ENCODE measurements around the gene CYSRT1. TPM values are rescaled to one million over a fixed set of nuclear protein-coding genes. Genes with fewer than 3 reads are reported as not detected.

CYSRT1 gene
- polyA plus RNA-seq, 1 donor (not counting 4 experiments of a cell fraction or from before 2014, with no cell fraction given) = 0.80 TPM

DNA sequence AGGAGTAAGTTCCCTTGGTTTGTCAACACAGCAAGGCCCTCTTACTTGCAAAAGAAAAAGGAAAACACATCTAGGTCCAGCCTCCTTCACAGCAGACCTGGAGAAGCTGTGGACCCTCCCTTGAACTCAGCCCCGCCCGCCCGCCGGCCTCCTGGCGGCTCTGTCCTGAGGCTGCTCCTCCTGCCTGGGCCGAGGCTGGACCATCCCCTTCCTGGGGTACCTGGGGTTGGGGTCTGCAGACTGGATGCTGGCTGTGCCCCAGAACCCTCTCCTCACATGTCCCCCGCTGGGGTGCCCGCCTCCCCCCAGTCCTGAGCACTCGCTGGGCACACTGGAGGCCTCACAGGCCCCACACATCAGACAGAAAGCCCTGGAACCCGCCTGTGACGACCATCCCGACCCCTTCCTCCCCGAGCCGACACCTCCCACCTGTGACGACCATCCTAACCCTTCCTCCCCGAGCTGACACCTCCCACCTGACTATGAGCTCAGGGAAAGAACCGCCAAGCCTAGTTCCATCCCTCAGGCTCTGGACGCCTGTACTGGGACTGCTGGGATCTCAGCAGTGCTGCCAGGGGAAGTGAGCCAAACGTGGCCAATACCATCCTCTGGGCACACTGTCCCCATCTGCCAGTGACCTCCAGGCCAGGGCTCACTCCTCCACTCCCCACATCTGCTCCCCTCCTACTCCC is 45.9 kb upstream of the CYSRT1 start:
- no peak overlapping the region for H3K27ac ChIP-seq (ENCODE audit: control insufficient read depth, insufficient read depth, low read length)
- H3K4me2 ChIP-seq (ENCODE audit: control insufficient read depth, extremely low read depth, insufficient read depth, low read depth, low read length) = no peak overlapping the region
- no peaks in the 10 kb centered on the region for H3K4me1 ChIP-seq (ENCODE audit: control insufficient read depth, extremely low read depth, insufficient read depth, low read length)
- peaks cover 15% of the 10 kb centered on the region for H3K27me3 ChIP-seq (ENCODE audit: control insufficient read depth, extremely low read depth, insufficient read depth, low read length)
- dilution Hi-C loops (cut with MboI; ENCODE audit: extremely low pct_ligation_motif_present, low sequenced_read_pairs) = no loop called here
- H3K9me1 ChIP-seq (ENCODE audit: control insufficient read depth, extremely low read depth, insufficient read depth, low read length) = no peaks in the 10 kb centered on the region
- H3K9ac ChIP-seq (ENCODE audit: control insufficient read depth, extremely low read depth, insufficient read depth, low read length) = no peak overlapping the region
- H3K9me3 ChIP-seq (ENCODE audit: control insufficient read depth, low read depth, low read length) = no peaks in the 10 kb centered on the region
- FAIRE-seq = no peak
- no peak for TF ChIP-seq CTCF (optimal IDR thresholded peaks at IDR 0.05 in 1 of 3, IDR thresholded peaks at IDR 0.05 in 1 of 3, conservative IDR thresholded peaks at IDR 0.05 in 1 of 3; ENCODE audit: extremely low read depth in 1 of 3, insufficient read depth in 2 of 3, low read length in 3 of 3)
- TF ChIP-seq EZH2 (IDR thresholded peaks at IDR 0.05; ENCODE audit: low read length) = no peak
- no peak overlapping the region for H3K4me3 ChIP-seq (ENCODE audit: control insufficient read depth in 2 of 3, extremely low read depth in 1 of 3, insufficient read depth in 2 of 3, low read depth in 1 of 3, low read length in 3 of 3)
- no peak overlapping the region for H2AFZ ChIP-seq (ENCODE audit: control insufficient read depth, low read length)
- no peak for DNase-seq (ENCODE audit: low read depth, low spot score)
- H3K36me3 ChIP-seq (ENCODE audit: control insufficient read depth in 2 of 2, extremely low read depth in 1 of 2, insufficient read depth in 2 of 2, low read length in 2 of 2) = peaks cover 12 to 17% of the 10 kb centered on the region in 2 experiments
- no peaks in the 10 kb centered on the region for H3K79me2 ChIP-seq (ENCODE audit: control insufficient read depth, insufficient read depth, low read length)
- peaks cover 9% of the 10 kb centered on the region for H4K20me1 ChIP-seq (ENCODE audit: control insufficient read depth, extremely low read depth, insufficient read depth, low read length)

DNA sequence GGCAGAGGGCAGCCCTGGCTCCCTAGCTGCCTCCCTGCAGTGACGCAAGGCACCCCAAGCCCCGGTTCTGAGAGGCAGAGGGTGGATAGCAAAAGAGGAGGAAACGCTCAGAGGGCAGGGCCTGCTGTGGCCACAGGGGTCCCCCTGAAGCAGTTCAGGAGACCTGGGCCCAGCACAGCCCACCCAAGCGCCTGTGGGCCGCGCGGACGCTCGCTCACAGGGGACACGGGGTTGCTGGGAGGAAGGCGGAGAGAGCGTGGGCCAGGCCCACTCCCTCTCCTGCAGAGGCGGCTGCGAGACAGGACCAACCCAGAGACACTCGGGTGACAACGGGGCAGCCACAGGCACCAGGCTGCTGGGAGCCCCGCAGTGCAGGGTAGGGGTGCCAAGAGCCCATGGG is 45.2 kb upstream of the CYSRT1 start:
- TF ChIP-seq EZH2 (IDR thresholded peaks at IDR 0.05; ENCODE audit: low read length) (no peak), CTCF (optimal IDR thresholded peaks at IDR 0.05 in 1 of 3, IDR thresholded peaks at IDR 0.05 in 1 of 3, conservative IDR thresholded peaks at IDR 0.05 in 1 of 3; ENCODE audit: extremely low read depth in 1 of 3, insufficient read depth in 2 of 3, low read length in 3 of 3) (no peak)
- Histone ChIP-seq H2AFZ (ENCODE audit: control insufficient read depth, low read length) (no peak overlapping the region), H3K9ac (ENCODE audit: control insufficient read depth, extremely low read depth, insufficient read depth, low read length) (no peak overlapping the region), H4K20me1 (ENCODE audit: control insufficient read depth, extremely low read depth, insufficient read depth, low read length) (peaks cover 5% of the 10 kb centered on the region), H3K27me3 (ENCODE audit: control insufficient read depth, extremely low read depth, insufficient read depth, low read length) (peaks cover 9% of the 10 kb centered on the region), H3K9me1 (ENCODE audit: control insufficient read depth, extremely low read depth, insufficient read depth, low read length) (no peaks in the 10 kb centered on the region), H3K27ac (ENCODE audit: control insufficient read depth, insufficient read depth, low read length) (no peak overlapping the region), H3K9me3 (ENCODE audit: control insufficient read depth, low read depth, low read length) (no peaks in the 10 kb centered on the region), H3K79me2 (ENCODE audit: control insufficient read depth, insufficient read depth, low read length) (no peaks in the 10 kb centered on the region), H3K4me3 (ENCODE audit: control insufficient read depth in 2 of 3, extremely low read depth in 1 of 3, insufficient read depth in 2 of 3, low read depth in 1 of 3, low read length in 3 of 3) (no peak overlapping the region), H3K4me1 (ENCODE audit: control insufficient read depth, extremely low read depth, insufficient read depth, low read length) (no peaks in the 10 kb centered on the region), H3K4me2 (ENCODE audit: control insufficient read depth, extremely low read depth, insufficient read depth, low read depth, low read length) (no peak overlapping the region), H3K36me3 (ENCODE audit: control insufficient read depth in 2 of 2, extremely low read depth in 1 of 2, insufficient read depth in 2 of 2, low read length in 2 of 2) (peaks cover 14 to 17% of the 10 kb centered on the region in 2 experiments)
- no peak for DNase-seq (ENCODE audit: low read depth, low spot score)
- FAIRE-seq = no peak
- dilution Hi-C loops (cut with MboI; ENCODE audit: extremely low pct_ligation_motif_present, low sequenced_read_pairs) = no loop called here
